HG03097 (cell line): ENCODE data around the gene SEMA6C.

Experiments used
- ATAC-seq: cut with Tn5 transposase; IDR thresholded peaks from one replicate; pipeline ENCODE4 v1.9.1; 2021; ENCODE audit not compliant: unreplicated experiment, low FRiP score

Gene SEMA6C

DNA sequence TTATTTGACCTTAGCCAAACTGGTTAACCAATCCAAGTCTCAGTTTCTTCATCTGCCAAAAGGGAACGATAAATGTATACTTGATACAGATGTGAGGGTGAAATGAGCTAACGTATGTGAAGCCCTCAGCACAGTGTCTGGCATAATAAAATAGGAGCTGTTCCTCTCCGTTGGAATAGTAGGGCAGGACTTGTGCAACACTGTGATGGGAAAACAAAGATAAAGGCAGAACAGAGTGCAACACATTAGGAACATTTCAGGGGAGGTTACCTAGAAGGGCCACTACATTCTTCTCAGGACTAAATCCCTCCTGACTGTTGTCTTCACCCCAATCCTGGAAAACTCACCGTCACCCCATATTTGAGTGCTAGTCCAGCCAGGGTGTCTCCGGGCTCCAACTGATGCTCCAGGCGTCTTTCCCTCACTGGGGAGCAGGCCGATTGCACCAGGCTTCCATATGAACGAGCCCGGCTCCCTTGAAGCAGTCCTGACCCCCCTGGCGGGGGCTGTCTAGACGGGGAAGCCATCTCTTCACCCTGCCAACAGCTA, 18.4 kb upstream of the SEMA6C start:
- no peak for ATAC-seq

GRCh38 chr1:151159373-151159772, 12.9 kb upstream of the SEMA6C start:
- ATAC-seq: no peak

DNA sequence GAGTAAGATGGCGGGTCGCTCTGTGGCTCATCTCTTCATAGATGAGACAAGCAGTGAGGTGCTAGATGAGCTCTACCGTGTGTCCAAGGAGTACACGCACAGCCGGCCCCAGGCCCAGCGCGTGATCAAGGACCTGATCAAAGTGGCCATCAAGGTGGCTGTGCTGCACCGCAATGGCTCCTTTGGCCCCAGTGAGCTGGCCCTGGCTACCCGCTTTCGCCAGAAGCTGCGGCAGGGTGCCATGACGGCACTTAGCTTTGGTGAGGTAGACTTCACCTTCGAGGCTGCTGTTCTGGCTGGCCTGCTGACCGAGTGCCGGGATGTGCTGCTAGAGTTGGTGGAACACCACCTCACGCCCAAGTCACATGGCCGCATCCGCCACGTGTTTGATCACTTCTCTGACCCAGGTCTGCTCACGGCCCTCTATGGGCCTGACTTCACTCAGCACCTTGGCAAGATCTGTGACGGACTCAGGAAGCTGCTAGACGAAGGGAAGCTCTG, 12.4 kb upstream of the SEMA6C start:
- no peak for ATAC-seq

DNA sequence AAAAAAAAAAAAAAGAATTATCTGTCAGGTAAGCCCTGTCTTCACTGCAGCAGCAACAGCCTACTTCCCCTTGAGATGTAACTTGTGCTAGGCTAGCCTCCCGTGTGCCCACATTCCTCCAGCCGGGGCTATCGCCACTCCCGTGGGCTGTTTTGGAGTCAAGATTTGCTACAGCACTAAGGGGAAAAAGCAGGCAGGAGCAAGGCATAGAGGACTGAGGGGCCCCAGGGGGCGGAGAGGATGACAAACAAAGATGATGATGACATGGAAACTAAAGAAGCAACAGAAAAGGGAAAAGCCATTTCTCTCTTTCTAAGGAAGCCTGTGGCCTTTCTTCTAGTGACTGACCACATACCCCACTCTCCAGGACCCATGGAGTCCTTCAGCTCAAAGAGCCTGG, 11.9 kb upstream of the SEMA6C start:
- no peak for ATAC-seq

- ATAC-seq: no peak
These were observed 10.7 kb upstream of the SEMA6C start for GRCh38 chr1:151157067-151157531.

- peak; percentile 45 for ATAC-seq
These were observed 10.0 kb upstream of the SEMA6C start, which contains the start of gene TNFAIP8L2 for GRCh38 chr1:151156515-151156819. TSS of gene TNFAIP8L2 (plus strand) at chr1:151156649. CDS start at chr1:151158698, 2,049 bp downstream.

DNA sequence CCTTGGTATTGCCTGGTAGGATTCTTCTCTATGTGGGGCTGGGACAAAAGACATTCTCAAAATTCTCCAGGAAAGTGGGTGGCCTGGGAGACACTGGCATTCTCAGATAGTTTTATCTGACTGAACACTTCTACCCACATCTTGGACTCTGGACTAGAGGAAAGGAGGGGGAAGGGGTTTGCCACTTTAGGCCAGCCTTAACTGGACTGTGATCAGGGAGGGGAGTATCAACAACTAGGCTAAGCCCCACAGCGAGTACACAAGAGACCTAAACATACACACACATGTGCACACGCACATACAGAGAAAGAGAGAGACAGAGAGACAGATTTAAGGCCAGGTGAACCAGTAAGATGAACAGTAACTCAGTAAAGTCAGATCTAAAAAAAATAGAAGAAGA, 1.2 kb upstream of the SEMA6C start:
- no peak for ATAC-seq

DNA sequence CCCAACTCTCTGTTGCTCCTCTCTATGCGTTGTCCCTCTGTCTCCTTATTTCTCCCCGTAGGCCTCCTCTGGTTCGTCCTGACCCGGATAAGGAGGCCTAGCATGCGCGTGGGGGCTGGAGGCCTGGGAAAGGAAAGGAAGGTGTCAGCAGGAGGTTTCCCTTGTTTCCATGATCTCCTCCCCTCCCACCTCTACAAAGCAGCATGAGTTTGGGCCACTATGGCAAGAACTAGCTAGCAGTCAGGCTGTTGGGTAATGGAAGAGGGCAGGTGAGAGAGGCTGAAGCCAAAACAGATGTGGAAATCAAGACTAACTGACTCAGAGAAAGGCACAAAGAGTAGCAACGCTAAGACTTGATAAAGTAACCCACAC, 687 bp upstream of the SEMA6C start:
- ATAC-seq: no peak

- no peak for ATAC-seq
These were observed 389 bp downstream of the SEMA6C start for GRCh38 chr1:151146072-151146411.

DNA sequence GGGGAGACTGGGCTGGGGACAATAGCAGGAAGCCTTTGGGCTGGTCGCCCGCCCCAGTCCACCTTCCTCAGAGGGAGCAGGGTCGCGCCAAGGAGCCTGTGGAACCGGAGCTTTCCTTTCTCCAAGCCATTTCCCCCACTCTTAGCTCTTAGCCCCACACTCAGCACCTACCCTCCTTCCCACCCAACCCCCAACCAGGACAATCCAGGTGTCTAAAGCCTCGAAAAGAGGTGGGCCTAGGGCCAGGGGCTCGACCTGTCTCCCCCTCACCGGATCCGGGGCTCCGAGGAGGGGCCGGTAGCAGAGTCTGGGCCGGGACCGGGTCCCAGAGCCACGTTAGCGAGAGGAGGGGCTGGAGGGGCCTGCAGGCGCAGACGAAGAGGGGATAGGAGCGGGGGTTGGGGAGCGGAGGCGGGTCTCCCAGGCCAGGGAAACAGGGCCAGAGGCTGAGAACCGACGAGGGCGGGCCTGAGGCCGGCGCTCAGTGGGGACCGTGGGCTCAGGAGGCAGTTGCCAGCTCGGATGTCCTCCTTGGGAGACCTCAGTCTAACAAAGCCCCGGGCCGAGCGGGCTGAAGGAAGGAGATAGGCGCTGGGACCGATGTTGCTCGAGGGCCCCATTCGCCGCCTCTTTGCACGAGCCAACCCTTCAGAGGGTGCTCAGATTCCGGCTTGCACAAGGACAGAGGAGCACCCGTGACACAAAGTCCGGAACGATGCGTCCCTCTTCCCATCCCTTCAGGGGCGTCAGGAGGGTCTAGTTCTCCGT, 943 bp downstream of the SEMA6C start:
- no peak for ATAC-seq

DNA sequence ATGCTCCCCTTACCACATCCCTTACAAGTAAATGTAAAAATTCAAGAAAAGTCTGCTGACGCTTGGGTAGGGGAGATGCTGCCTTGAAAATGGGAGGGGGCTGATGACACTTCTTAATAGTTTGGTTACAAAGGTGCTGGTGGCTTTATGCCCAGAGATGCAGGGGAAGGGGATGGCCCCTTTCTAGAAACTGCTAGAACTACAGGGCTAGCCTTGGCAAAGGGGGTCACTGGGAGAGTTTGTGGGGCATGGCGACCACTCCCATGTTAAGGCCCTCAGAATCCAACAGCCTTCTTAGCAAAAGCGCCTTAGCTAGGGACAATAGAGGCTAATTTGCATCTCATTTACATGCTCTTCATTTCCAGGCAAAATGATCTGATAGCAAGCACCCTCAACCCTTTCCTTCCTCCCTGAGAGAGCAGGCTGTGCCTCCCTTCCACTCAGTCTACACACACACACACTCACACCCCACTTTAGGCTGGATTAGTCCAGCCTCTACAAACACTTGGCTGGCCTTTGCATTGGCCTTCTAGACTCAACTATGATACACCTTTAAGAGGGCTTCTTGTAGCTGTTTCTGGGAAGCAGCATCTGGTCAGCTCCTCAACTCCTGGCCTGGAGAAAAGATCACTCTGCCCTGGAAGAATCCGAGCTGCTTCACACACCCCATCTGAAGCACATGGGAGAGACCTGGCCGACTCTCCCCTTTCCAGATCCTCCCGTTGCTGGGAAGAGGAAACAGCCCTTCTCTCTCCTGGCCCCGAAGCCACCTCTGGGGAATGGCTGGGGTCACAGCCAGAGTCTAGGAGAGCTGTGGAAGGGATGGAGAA, 1.7 kb downstream of the SEMA6C start:
- no peak for ATAC-seq

DNA sequence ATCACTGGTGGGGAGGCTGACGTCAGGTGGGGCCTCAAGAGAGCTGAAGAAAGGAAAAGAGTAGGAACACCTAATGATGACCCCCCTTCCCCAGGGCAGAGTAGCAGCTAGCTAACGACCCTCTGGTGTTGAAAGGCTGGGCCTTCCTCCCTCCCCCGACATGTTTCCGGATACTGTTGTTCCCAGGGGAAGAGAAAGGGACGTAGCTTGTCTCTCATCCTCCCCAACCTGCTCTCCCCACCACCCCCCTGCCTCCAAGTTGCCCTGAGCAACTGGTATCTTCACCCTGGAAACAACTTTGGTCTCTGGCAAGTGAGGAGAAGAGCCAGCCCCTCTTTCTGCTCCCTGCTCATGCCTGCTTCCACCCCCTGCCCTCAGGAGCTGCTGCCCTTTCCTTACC, 2.4 kb downstream of the SEMA6C start:
- ATAC-seq: no peak

DNA sequence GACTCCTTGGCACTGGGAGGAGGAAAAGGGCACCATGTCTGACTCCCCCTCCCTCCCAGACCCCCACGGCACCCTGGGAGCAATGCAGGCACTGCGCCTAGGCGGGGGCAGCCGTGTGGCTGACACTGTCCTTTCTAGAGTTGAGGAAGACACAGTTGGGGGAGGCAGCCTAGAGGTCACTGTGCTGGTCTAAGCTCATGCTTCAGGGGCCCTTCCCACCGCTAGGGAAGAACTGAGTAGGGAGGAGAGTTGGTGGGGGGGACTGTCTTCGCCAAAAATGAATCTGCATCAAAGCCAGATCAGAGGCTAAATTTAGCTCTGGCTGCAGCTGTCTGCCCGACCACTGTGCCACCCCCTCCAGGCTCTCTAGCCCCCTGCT, 3.4 kb downstream of the SEMA6C start:
- ATAC-seq: no peak

DNA sequence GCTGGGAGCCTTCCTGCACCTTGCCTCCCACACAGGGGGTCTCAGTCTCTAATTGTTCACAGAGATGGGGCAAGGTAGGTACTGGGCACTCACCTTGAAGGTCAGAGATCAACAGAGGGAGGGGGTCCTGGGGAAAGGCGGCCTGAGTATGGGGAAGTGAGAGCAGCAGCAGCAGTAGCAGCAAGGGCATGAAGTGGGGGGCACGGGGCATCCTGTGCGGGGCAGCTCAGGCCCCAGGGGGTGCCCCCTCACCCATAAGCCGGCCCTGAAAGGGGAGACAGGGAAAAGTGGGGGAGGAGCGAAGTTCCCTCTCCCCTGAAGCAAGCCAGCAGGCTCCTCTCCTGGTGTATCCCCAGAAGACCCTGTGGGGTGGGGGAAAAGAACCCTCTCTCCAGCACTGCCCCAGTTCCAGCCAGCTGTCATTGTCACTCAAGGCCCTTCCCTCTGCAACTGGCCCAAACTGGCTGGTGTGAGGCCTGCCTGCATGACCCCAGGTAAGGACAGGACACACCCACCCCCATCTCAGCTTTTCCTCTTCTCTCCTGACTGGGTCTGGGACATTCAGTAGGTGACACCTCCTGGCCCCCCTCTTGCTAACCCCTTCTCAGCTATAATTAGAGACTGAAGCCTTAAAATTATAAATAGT, 3.9 kb downstream of the SEMA6C start:
- ATAC-seq: no peak

DNA sequence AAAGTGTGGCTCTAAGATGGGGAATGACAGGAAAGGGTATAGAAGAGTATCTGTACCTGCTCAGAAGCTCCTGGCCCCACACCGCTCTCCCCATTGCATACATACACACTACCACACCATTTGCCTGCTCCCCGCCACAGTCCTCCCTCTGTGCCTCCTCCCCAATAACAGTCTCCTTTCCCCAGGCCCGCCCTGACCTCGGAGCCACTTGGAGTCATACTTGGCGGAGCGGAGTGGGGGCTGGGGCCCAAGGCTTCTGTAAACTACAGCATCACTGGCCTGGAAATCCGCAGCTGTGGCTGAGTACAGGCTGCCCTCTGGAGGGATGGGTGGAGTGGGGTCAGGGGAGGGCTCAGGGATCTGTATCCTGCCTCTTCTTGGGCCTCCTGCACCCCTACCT, 8.6 kb downstream of the SEMA6C start:
- ATAC-seq: no peak

- ATAC-seq: no peak
These were observed 10.7 kb downstream of the SEMA6C start for GRCh38 chr1:151135433-151136385.

DNA sequence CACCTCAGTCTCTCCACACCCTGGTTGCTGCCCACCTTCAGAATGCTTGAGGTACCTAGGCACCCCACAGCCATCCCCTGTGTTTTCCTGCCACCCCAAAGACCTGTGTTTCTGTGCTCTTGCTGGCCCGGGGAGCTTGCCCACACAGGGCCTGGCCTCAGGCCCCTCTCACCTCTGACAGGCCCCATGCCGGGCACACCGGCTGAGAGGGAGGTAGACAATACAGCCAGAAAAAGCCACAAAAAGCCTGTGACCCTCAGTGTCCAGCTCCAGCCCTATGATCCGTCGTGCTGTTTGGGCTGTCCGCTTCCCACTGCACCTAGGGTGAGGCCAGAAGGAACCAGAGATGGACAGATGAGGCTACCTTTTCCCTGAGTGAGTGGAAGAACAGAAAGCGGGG, 11.4 kb downstream of the SEMA6C start:
- no peak for ATAC-seq

DNA sequence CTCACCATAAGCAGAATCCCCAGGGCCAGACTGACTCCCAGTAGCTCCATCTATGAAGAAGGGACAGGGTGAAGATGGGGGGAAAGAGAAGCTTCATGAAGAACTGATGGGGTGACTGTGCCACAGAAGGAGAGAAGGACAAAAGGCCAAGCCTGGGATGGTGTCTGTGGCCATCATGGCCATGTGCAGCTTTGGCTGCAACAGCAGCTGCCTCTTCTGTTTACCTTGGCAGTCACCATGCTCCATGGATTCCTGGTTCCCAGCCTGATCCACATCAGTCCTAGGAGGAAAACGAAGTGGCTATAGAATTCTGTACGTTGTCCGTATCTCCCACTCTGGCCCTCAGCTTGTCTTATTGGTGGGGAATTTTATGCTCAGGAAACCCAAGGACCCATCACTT, 12.0 kb downstream of the SEMA6C start:
- ATAC-seq: no peak

DNA sequence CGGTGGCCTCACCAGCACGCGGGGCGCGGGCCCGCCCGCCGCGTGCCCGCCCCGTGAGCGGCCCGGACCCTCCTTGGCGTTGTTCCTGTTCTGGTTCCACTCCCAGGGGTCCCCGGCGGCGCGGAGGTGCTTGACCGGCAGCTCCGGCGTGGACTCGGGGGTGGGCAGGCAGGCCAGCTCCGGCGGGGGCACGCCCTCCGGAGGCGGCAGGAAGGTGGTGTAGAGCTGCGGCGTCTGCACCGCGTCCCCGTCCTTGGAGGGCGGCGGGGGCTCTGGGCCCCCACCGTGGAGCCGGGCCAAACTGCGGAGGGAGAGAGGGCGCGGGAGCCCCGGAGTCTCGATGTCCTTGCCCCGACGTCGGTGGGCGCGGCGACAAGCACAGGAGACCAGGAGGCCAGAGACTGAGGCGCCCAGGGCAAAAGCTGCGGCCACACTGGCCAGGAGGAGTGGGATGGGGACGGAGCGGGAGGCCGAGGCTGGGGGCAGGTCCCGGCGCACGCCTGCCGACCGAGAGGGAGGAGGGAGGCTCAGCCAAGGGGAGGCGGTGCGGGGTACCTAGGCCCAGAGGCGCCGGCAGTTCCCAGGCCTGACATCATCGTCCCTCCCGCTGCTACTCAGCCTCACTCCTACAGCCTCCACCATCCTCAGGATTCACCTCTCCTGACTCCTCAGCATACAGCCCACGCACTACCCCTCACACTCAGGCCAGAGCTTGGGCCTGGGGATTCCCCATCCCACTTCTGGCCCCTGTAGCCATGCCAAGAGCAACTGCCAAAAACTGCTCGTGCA, 13.2 kb downstream of the SEMA6C start:
- no peak for ATAC-seq
